Effector CD4-positive, alpha-beta T cell (primary cell): Measurements from ENCODE around the gene NSMF.
A peak's percentile ranks its signal among the peaks of the same experiment; 100 is the strongest.
"Not testable (repeated sequence)": the region's sequence is repeated elsewhere in the genome, so short reads cannot be mapped to it uniquely, and the experiment has no call there.

ENCODE experiments used
- DNase-seq: peaks from one replicate; pipeline ENCODE4 v3.0.0-alpha.2; 2020

NSMF gene

DNA sequence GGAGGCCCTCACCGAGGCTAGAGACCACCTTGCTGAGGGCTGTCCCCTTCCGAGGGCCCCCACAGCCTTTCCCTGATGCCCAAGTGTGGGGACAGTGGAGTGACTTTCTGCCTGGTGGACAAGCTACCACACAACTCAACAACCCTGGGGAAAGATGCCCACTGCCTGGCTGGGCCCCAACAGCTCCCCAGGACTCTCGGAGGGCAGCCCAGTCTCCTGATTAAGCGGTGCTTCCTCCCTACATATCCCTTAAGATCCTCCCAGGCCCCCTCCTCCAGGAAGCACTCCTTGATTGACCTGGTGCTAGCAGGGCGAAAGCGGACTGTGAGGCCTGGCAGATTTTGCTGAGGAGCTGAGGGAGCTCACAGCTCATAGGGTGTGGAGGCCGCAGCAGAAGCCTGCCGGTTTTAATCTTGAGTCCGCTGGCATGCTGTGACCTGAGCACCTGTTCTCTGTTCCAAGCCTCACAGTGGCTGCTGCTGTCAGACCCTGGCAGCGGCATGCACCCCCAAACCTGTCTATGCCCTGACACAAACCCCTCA is 2.2 kb downstream of the NSMF start:
- DNase-seq = no peak

DNA sequence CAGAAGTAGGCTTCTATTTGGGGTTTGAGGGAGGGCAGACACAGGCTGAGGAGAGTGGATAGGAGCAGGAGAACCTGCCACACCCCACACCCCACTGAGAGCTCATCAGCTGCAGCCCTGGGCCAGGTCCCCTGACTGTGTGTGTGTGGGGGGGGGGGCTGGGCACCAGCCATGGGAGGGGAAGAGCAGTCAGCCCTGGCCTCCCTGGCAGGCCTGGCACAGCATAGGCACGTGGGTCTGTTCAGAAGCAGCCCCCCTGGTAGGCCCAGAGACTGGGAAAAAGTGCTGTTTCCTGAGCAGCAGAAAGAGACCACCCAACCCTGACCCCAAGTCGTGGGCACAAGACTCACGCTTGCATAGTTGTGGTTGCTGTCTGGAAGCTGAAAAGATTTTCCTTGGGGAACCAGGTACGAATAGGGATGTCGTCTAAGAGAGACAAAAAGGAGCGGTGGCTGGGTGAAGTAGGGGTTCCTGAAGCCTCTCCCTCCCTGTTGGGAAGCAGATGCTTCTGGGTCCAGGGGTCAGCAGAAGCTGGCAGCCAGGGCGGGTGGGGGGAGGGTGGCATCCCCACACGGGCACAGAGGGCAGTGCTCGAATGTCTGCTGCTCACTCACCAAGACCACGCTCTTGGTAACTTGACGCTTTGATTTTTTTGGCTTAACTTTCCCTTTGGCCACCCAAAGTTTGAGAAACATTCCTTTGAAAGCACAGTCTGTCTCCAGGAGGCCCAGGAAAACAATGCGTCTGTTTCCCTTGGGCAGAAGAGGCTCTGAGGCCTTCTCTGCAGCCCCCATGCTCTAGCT is 2.9 kb downstream of the NSMF start:
- DNase-seq = no peak

DNA sequence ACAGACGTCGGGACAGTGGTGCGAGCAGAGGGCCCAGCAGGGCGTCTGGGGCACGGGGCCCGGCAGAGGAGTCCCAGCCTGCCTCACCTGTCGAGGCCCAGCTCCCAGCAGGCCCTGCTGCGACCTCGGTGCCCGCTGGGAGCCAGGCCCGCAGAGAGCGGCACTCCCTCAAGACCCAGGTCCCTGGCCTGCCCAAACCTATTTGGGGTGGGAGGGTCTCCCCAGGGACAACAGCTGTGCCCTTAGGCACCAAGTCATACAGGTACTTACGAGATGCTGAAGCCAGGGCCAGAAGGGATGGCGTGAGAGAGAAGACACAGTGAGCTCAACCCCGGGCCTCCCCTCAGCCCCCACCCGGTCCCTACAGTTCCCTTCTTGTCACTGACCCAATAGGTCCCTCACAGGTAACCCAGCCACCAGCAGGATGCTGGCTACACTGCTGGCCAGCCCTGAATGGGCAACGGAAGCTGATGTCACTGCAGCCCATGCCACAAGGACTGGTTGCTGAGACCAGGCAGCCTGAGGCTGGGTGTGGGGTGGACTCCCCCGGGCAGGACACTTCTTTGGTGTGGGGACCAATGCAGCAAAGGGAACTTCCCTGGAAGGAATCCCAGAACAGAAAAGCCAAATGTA is 3.7 kb downstream of the NSMF start:
- no peak for DNase-seq

DNA sequence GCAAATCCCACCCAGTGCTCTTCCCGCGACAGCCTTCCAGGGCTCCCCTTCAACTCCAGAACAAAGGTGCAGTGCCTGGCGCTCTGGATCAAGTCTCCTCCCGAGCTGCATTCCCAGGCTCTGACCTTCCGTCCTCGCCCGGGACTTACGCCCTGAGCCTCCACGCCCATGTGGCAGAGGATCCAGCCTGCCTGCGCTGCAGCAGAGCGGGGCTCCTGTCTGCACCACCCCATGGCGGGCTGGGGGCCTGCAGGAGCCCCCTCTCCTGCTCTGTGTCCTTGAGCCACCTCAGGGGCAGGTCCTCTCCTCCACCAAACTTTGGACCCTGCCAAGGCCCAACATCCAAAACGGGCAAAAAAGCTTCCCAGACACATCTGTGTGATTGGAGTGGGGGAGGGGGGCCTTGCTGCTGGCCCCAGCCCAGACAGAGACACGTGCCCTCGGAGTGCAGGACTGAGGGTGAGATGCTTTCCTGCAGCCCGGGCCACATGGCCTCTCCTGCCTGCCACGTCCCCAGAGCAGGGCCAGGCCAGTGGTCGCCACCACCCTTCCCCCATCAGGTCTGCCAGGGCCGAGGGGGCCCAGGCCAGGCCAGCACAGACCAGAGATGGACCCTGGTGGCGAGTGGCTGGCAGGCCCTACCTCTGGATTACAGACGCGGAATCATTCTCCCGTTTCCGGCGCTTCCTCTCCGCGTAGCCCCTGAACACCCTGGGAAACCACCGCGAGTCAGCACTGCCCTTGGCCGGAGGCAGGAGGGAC is 4.4 kb downstream of the NSMF start:
- peak; percentile 1 for DNase-seq

DNA sequence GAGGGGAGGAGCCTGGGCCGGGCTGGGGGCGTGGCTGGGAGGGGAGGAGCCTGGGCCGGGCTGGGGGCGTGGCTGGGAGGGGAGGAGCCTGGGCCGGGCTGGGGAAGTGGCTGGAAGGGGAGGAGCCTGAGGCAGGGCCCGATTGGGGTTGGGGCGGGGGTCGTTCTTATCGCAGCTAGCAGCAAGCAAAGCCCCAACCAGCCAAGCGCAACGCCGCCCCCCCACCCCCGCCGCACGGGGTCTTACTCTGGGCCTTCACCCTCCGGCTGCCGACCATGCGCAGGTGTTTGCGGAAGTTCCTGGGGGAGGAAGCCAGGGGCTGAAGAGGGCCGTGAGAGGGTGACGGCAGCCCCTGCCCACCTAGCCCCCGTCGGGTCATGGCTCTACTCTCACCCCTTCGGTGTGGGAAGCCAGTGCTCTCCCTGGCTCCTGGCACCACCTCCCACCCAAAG is 5.0 kb downstream of the NSMF start:
- peak; percentile 19 for DNase-seq

DNA sequence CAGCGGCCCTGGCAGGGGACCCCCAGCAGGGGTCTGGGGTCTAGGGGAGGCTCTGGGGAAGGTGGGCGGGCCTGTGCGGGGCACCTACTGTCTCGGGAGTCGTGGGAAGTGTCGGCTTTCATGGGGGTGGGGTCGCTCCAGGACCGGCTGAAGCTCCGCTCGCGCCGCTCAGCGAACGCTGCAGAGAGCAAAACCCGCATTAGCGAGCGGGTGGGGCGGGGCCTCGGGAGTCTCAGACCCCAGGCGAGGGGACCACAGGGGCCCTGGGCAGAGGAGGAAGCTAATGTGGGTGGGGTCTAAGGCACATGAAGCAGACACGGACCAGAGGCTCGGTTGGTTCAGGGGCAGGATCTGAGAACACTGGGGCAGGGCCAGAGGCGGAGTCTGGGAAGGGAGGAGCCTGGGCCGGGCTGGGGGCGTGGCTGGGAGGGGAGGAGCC is 5.5 kb downstream of the NSMF start:
- DNase-seq = peak; percentile 49

DNA sequence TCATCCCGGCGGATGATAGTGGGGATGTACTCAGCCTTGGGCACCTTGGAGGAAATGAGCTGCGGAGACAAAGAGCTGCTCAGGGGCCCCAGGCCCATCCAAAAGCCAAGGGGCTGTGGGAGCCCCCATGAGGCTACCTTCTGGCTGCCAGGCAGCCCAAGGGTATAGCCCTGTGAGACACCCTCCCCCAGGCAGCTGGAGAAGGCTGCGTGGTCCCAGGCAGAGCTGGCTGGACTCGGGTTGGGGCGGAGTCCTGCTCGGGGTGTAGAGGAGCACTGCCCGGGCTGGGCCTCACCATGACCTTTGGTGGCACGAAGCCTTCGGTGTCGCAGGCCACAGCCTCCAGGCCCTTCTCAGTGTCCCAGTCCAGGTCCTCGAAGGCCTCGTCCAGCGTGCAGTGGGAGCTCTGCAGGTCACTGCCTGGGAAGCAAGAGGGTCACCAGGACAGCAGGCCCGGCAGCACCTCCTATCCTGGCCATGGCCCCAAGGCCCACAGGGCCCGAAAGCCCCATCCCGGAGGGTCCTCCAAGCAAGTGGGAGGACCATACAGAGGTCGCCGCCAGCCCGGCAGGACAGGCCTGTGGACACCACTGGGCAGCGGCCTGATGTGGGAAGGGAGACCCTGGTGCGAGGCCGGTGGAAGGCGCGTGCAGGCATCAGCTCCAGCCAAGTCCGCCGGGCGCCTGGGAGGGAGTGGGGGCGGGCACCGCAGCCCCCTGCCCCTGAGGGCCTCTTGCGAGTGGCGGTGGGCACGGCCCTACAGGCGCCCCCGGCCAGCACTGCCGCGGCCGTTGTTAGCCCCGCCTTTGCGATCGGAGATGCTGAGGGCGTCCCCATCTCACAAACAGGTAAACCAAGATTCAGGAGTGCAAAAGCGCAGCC is 6.1 kb downstream of the NSMF start:
- peak; percentile 2 for DNase-seq

DNA sequence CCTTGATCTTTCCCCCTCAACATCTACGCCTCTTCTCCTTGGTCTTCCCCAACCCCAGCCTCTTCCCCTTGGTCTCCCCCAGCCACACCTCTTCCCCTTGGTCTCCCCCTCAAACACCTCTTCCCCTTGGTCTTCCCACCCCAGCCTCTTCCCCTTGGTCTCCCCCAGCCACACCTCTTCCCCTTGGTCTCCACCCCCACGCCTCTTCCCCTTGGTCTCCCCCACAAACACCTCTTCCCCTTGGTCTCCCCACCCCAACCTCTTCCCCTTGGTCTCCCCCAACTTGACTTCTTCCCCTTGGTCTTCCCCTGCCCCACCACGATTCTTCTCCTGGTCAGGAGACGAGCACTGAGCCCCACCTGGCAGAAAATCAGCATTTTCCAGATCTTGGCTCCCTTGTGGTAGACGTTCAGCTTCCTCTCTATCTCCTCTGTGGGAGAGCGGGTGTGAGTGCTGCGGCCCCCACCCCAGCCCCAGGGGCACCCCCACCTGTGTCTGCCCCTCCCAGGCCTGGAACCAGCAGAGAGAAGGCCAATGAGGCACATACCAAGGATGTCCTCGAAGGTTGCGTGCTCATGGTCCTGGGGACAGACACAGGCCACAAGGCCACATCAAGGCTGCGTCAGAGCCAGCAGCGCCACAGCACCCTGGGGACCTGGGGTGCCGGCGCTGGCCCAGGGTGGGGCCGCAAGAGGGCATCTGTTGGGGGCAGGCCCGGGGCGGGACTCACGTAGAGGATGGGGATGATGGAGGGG is 7.0 kb downstream of the NSMF start:
- DNase-seq = peak; percentile 1

DNA sequence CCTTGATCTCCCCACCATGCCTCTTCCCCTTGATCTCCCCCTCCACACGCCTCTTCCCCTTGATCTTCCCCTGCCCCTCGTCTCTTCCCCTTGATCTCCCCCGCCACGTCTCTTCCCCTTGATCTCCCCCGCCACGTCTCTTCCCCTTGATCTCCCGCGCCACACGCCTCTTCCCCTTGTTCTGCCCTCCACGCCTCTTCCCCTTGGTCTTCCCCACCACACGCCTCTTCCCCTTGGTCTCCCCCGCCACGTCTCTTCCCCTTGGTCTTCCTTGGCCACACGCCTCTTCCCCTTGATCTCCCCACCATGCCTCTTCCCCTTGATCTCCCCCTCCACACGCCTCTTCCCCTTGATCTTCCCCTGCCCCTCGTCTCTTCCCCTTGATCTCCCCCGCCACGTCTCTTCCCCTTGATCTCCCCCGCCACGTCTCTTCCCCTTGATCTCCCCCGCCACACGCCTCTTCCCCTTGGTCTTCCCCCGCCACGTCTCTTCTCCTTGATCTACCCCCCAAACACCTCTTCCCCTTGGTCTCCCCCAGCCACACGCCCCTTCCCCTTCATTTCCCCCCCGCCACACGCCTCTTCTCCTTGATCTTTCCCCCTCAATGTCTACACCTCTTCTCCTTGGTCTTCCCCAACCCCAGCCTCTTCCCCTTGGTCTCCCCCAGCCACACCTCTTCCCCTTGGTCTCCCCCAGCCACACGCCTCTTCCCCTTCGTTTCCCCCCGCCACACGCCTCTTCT is 7.7 kb downstream of the NSMF start:
- not testable (repeated sequence) for DNase-seq

DNA sequence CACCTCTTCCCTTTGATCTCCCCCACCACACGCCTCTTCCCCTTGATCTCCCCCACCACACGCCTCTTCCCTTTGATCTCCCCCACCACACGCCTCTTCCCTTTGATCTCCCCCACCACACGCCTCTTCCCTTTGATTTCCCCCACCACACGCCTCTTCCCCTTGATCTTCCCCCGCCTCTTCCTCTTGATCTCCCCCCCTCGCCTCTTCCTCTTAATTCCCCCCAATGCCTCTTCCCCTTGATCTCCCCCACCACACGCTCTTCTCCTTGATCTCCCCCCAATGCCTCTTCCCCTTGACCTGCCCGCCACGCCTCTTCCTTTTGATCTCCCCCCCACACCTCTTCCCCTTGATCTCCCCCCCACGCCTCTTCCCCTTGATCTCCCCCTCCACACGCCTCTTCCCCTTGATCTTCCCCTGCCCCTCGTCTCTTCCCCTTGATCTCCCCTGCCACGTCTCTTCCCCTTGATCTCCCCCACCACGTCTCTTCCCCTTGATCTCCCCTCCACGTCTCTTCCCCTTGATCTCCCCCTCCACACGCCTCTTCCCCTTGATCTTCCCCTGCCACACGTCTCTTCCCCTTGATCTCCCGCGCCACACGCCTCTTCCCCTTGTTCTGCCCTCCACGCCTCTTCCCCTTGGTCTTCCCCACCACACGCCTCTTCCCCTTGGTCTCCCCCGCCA is 8.5 kb downstream of the NSMF start:
- not testable (repeated sequence) for DNase-seq

DNA sequence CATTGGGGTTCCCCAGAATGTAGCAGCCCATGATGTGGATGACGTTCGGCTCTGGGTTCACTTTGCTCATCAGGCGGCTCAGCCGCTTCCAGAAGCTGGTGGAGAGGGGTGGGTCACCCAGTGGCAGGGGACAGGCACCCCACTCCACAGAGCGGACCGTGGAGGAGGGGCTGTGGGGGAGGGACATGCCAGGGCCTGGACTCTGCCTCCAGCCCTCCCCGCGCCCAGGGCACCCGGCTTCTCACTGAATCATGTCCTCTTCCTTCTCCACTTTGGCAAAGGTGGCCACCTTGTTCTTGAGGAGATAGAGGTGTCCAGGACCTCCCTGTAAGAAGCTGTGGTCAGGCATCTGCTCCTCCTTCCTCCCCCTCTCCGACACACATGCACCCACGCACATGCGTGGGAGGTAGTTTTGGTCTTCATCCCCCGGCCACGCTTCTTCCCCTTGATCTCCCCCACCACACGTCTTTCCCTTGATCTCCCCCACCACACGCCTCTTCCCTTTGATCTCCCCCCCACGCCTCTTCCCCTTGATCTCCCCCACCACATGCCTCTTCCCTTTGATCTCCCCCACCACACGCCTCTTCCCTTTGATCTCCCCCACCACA is 9.1 kb downstream of the NSMF start:
- DNase-seq = no peak

DNA sequence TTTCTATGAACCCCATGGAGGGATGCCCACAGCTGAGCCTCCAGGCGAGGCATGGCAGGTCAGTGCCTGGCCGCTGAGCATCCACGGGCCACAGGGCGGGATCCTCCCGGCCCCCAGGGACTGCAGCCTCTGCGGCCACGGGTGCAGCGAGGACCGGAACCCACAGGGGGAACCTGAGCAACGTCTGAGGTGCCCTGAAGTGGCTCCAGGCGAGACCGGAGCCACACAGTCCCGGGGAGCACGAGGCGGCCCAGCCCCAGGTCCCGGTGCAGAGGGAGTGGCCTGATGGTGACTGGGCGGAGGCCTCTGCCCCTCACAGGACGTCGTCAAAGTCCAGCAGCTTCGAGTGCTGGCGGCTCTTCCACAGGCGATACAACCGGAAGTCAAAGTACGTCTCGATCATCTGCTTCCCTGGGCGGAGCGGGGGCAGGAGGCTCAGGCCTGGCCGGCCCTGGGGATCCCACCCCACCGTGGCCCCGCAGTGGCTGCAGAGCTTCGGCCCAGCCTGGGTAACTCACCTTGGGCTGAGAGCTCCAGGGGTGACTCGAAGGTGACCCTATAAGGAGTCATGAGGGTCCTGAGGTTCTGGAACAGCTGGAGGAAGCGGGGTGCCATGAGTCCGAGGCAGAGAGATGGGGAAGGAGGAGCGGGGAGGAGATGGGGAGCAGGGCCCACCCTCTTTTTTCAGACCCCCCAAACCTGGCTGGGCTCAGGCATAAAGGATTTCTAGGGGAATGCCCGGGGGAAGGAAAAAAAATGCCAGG is 9.9 kb downstream of the NSMF start:
- DNase-seq = no peak

DNA sequence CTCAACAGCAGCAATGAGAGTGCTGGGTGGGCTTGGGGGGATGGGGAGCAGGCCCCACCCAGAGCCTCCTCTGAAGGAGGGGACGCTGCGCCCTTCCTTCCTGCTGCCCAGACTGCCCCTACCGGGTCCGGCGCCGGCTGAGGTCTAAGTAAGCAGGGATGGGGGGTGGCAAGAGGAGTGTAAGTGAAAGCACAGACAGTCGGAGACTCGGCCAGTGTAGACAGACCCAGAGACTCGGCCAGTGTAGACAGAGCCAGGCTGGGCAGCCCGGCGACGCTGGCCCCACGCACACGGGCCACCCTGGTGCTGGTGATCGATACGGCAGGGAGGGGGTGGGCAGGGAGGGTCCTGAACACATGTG is 10.6 kb downstream of the NSMF start:
- DNase-seq = no peak

DNA sequence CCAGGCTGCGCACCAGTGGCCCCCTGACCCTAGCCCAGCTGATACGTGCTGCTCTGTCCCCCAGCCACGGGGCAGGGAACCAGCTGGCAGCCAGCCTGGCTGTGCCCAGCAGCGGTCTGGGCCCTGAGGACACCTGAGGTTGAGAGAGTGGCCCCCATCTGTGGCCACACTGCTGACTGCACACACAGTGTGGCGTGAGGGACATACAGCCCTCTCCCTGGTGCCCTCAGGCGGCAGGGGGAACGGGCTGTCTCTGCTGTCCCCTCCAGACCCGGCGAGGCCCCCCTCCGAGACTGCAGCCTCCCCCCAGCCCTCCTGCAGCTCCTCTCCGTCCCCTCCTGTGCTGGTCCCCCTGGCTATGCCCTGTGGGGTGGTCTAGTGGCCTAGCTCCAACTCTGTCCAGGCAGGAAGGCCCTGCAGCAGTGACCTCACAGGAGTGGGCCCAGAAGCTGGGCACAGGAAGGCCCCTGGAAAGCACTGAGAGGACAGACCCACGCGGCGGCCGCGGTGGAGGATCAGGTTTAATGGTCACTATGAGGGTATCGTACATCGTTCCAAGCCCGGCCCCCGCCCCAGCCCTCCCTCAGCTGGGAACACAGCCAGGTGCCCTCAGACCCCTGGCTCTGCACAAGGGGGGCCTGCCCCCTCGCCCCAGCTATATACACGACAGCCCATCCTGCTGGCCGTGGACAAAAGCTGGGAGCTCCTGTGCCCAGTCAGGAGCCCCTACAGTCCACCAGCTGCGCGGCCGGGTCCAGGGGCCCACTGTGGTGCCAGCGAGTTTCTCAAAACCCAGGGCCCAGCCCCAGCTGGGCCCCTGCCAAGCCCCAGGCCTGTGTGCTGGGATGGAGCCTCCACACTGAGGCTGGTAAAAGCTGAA is 11.2 kb downstream of the NSMF start:
- no peak for DNase-seq

DNA sequence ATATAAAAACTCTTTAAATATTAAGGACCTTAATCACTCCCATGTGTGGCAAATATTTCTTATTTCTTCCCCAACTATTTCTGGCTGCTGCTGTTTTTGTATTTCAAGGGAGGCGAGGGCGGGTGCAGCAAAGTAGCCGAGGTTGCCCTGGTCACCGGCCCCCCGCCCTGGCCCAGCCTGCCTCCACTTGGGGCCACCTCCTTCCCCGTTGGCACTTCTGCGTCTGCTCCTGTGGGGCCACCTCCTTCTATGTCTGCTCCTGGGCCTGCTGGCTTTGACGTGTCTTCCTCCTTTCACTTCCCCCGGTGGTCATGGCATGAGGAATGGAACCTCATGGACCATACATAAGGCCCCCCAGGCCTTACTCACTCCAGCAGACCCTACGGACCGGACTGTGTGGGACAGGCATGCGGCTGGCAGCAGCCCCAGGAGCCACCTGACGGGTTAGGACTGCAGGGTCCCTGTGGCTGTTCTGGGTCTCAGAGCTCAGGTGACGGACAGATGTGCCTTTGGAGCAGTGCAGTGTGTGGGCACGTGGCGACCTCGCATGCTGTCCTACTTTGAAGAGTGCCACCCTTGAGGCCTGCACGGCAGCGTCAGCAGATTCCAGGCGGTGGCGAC is 12.2 kb downstream of the NSMF start:
- no peak for DNase-seq

DNA sequence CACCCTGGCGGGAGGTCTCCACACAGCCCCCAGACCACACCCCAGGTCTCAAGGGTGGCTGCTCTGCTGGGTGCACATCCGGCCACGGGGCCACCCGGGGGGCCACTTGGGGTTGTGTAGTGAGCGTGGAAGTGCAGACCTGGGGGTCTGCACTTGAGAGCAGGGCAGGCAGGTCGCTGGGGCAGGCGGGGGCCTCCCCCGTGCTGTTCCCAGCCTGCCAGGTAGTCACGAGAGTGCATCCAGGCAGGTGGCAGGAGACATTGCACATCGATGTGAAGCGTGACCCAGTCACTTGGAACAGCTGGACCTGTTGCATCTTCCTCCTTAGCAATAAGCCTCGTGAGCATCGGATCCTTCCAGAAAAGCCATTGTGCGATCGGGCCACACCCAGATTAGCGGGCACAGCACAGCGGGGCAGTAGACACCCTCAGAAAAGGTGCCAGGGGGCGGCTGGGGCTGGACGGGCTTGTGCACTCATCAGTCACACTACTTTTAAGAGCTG is 13.2 kb downstream of the NSMF start:
- DNase-seq = no peak

DNA sequence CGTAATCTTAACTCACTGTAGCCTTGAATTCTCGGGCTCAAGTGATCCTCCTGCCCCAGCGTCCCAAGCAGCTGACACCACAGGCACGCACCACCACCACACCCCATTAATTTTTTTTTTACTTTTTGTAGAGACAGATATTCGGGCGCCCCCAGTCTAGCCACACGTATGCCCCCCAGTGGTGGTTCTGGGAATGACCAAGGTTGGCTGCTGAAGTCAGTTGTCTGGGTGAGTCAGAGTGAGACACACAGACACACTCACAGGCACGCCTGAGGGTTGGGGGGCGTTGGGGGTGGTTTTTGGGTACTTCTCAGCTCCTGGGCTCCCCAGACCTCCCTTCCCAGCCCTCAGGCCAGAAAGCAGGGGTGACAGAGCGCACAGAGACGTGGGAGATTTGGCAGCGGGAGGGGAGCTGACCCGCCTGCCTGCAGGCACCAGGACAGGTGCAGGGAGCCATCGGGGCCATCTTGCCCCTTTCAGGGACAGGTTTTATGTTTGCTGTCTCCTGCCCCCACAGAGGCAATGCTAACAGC is 13.8 kb downstream of the NSMF start:
- DNase-seq = peak; percentile 80
